DMS114 treated with DMSO at 0.1 percent for 48 hours (cell line): ENCODE data around the gene ADAT1.

Experiments
- DNase-seq: peaks from one replicate; lab custom pipeline; 2025; ENCODE audit not compliant: unreplicated experiment; lab: John Stamatoyannopoulos, UW

The ADAT1 gene

DNA sequence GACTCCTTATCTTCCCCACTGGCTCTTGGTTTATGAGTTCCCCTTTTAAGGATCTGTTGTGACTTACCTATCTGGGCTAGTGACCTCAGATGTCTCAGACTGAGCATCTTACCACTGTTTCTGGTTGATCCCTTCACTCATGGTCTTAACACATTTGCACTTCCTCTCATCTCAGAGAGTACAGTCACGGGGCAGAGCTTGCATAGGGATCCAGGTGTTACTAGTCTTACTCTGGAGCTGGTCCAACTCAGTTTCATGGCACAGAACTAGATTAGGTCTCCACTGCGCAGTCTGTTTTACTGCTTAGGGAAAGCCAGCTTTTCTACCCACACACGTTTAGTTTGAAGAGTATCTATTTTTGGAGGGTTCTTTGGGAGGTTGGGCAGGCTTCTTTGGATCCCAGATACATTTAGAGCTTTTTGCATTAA is 46.7 kb downstream of the ADAT1 start:
- no peak for DNase-seq

DNA sequence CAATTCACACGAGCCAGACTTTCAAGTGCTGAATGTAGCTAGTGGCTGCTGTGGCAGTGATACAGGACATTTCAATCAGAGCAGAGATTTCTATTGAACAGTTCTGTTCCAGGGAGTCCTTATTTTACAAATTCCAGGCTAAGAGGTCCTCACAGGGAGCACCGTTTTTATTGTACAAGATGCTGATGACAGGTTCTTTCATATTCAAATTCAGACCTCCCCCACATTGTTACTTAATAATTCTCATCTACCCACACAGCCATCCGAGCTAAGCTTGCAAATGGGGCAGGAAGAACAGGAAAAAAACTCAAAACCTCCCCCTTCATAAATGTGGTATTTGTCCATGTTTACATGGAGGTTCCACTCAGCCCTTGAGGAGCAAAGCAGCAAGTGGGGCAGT is 47.1 kb downstream of the ADAT1 start:
- DNase-seq = no peak

DNA sequence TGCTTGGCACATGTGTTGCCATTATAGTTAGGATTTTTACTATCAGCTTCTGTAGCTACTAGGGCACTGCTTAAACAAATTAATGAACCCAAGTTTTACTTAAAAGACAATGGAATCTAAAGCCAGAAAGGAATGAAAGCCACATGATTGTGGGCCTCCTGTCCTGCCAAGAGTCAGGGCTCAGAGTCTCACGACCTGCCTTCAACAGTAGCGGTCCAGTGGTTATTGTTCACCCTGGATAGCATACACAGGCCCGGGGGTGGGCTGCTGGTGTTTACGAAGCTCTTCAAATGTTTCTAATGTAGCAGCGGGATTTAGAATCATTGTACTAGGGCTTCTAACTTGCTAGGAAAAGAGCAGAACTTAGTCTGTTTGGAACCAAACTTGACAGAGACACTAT is 49.1 kb downstream of the ADAT1 start:
- DNase-seq = no peak

DNA sequence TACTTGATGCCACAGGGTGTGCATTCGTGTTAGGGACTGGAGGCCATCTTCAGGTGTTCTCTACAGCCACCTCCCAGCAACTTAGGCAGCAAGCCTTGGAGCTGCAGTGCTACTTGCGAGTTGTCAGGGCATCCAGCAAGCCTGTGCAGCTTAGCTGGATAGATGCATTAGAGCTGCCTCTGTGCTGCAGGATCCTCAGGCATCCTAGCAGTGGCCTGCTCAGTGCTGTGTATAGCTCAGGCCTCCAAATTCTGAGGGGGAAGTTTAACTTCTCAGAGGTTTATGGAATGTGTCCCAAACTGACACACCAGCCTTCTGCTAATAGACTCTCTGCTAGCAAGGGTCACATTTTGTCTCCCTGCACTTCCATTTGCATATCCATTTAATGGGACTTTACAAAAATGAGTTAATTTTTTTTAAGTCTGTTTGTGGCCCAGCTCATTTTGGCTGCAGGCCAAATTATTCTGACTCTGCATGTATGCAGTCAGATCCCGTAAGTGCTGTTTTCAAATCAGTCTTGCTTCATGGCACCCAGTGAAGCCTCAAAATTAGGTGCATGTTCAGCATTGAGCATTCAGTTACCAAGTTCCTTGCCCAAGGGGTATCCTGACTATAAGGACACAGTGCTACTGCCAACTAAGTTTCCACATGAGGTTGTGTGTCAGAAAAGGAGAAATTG is 50.1 kb downstream of the ADAT1 start:
- DNase-seq = no peak

DNA sequence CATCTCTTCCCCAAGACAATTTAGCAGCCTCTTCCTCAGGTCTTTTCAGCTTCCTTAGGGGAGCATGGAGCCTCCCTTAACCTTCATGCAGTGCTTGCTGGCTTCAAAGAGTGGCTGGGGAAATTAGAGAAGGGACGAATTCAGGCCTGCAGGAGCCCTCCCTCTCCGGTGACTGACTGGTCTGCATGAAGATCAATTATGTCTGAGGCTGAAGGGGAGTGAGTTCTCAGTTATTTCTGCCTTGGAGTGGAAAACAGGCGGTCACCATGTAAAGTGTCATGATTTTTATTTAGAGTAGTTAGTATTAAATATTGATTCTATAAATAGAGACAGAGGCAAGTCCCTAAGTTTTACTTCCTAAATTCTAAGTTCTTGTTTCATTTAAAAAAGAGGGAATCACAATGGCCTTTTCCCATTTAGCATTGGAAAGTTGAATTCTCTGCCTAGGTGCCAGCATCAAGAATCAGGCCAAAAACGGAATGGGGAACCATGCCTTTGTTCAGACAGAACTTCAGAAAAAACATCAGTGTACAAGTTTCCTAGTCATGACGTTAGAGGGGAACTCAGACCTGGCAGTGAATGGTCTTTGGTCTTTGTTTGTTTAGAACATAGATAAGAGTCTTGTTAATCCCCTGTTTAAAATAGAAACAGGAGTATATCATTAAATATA is 52.5 kb downstream of the ADAT1 start:
- no peak for DNase-seq

DNA sequence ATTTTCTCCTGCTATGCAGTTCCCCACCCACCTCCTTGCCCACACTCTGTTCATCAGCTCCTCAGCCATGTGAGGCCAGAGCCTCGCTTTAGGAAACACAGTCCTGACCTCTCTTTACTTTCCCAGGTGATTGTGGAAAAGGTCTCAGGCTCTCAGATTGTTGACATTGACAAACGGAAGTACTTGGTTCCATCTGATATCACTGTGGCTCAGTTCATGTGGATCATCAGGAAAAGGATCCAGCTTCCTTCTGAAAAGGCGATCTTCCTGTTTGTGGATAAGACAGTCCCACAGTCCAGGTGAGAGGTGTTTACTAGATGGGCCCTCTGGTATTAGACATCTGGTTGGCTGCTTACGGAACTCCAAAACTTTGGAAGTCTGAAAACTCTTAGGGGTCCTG is 55.2 kb downstream of the ADAT1 start:
- no peak for DNase-seq

DNA sequence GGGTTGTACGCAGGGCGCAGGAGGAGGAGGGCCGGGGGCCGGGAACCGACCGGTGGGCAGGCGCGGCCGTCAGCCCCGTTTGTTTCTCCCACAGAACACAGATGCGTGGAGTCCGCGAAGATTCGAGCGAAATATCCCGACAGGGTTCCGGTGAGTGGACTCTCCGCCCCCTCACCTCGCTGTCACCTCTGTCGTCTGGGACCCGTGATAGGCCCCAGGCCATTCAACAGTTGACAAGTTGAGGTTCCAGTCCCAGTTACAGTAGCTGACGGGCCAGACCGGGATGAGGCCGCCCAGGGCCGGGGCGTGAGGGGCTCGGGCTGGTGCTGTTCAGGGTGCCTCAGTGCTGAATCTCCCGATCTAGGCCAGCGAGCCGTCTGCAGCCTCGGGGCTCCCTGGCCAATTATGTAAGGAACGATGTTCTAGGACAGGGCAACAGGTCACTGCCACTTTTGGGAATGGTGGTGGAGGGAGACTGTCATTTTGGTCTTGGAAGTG is 56.3 kb downstream of the ADAT1 start:
- DNase-seq = no peak

DNA sequence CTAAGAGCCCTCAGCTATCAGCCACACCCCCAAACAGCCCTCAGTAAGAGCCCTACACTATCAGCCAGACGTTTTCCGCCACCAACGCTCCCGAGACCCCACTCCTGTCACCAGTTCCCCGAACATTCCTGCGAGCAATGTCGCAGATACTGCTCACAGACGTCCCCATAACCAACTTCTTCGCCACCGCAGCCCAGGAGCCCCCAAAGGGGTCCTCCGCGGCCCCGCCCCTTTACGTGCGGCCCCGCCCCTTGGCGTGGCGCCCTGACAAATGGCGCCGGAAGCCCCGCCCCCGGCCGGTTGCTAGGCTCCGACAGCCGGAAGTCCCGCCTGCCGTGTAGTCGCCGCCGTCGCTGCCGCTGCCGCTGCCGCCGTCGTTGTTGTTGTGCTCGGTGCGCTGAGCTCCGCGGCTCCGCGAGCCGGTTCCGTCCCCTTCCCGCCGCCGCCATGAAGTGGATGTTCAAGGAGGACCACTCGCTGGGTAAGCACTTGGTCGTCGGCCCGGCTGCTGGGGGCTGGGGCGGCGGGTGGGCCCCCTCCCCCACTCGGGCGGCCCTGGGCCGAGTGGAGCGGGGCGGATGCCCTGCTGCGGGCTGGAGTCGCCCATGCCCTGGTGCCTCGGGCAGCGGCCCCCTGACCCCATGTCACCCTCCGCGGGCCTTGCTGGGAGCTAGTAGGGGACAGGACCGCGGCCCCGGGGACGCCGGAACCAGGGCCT is 56.9 kb downstream of the ADAT1 start, which contains the start of gene GABARAPL2:
TSS of gene GABARAPL2 (plus strand) at position 340 of the 718 bp plus-strand sequence. CDS start at position 448, 108 bp downstream.
- peak; percentile 72 for DNase-seq

DNA sequence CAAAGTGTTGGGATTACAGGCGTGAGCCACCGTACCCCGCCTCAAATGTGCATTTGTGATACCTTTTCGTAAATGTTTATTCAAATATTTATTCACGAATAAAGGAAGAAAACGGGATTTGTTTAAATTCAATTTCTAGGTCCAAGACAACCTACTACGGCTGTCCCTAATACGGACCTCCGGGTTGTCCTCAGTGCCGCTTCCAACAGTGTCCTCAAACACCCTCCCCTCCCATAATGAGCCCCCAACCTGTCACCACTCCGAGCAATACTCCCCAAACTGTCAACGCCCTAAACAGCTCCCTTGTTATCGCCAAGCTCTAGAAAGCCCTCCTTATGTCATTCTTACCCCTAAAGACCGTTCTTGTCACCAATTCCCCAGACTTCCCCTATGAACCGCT is 57.4 kb downstream of the ADAT1 start:
- DNase-seq = no peak

DNA sequence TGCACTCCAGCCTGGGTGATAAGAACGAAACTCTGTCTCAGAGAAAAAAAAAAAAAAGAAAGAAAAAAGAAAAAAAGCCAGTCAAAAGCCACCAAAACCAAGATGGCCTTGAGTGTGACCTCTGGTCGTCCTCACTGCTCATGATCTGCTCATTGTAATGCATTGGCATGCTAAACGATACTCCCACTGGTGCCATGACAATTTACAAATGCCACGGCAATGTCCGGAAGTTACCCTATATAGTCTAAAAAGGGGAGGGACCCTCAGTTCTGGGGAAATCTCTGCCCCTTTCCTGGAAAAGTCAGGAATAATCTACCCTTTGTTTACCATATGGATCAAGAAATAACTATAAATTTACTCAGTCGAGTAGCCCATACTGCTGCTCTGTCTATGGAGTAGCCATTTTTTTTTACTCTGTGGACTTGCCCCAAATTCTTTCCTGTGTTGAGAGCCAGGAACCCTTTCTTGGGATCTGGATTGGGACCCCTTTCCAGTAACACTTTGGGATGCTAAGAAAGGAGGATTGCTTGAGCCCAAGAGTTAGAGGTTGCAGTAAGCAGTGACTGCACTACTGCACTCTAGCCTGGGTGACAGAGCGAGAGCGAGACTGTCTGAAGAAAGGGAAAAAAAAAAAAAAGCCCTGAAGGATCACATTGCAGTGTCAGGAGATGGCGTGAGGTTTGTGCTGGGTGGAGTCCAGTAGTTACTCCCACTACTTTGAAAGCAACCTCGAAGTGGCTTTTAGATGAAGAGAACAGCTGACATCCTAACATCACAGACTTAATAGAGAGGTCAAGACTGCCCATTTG is 63.3 kb downstream of the ADAT1 start:
- DNase-seq = no peak

DNA sequence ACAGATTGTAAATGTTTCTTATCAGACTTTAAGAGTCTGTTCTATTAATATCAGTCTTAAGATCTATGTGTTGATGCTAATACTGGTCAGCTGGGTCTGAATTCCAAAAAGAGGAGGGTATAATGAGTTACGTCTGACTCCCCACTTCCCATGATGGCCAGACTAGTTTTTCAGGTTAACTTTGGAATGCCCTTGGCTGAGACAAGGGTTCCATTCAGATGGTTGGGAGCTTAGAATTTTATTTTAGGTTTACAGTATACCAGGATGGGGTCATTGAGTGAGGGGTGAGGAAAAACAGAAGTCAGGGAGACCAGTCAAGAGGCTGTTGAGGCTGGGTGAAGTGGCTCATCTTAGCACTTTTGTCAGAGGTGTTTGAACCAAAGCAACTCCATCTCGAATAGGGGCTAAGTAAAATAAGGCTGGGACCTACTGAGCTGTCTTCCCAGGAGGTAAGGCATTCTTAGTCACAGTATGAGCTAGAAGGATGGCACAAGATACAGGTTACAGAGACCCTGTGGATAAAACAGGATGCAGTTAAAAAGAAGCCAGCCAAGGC is 64.2 kb downstream of the ADAT1 start:
- no peak for DNase-seq

DNA sequence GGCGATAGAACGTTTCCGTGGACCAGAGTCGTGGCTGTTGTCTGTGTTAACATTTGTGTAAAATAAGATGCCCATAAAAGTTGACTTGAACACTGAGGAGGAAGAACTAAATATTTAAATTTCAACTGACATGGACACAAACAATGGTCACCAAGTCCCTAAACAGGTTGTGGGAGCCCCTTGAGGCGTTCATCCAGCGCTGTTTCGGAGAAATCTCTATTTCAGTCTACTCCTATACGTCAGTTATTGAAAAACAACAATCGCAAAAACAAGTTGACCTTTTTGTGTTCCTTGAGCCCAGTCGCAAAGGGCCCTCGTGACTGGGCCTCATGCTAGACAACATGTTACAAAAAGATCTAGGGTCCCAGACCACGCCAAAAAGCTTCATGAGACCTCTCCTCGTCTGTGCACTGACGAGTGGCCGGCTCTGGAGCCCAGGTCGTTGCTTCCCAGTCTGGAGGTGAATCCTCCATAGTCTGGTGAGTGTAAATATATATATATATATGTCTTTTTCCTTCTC is 66.6 kb downstream of the ADAT1 start:
- DNase-seq = no peak

DNA sequence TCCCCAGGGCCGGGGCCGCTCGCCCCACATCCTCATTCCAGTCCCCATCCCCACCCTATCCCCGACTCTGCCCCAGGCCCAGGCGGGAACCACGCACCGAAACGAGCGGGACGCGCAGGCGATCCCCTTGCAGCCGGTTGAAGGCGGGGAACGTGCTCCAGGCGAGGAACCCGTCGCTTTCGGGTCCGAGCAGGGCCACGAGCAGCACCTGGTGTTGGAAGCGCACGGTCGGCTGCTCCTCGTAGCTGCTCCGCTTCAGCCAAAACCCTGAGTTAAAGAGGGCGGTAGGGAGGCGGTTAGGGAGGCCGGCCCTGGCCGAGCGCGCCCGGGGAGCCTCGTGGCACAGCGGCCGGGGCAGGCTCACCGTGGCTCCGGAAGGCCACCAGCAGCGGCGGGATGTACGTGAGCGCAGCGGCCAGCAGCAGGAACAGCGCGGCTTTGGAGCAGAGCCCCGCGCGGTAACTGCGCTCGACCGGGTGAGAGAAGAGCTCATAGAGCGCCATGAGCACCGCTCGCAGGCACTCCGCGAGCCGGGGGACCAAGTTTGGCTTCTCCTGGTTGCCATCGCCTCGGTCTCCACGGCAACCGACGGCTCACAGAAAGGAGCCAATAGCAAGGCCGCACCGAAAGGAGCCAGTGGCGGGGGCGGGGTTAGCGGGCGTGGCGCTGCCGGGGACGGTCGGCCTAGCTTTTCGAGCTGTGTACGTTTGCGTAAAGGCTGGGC is 67.2 kb downstream of the ADAT1 start, which contains the start of gene TMEM231:
TSS of gene TMEM231 (minus strand) at position 546 of the 724 bp plus-strand sequence. CDS start at position 503, 43 bp downstream.
- peak; percentile 88 for DNase-seq

DNA sequence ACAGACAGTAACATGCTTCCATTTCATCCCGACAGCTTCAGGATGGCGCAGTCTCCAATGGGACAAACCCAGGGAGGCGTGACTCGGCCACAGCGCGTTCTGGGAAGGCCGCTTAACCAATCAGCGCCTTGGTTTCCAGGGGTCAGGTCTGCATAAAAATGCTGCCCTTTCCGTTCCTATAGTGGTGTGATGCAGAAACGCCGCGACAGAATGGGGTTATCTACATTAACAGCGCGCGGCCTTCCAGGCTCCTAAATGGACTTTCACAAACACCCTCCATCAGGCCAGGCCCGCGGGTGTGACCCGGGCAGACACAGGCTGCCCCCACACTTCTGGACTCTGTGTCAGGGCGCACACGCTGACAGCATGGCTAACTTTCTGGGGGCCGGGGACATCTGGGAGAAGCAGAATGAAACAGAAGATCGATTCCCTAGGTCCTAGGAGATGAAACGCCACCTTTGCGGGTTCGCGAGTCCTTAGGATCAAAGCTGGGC is 67.8 kb downstream of the ADAT1 start:
- peak; percentile 91 for DNase-seq

DNA sequence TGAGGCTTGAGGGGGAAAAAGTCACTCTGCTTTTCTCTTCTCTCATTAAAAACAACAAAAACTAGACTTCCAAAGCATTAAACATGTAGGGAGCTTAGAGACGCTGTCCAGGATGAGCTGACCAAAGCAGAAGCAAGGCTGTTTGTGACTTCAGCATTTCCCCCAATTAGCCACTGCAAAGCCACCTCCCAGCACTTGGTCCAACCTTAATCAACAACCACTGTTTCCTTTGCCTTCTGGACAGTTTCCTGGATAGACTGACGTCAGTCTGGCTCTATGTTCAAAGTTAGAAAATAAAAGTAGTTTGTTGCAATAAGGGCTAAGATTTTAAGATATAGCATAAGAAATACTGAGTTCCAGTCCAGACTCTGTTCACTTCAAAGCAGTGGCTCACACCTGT is 70.1 kb downstream of the ADAT1 start:
- no peak for DNase-seq

DNA sequence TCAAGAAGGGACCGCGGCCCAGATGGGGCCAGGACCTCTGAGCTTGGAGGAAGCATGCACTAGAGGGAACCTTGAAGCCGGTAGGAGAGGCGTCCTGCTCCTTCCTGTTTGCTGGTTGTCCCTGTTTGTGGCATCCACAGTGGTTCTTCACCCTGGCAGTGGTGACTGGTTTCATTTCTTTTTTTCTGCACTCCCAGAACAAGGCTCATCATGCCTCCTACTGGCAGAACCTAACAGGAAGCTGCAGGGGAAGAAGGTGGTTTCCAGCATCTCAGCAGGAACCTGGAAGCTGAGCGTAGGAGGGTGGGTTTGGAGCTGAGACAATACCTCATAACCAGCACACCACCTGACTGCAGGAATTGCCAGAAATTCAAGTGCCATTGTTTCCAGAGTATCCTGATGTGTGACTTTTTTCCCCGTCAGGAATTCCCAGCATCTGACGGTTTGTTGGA is 72.8 kb downstream of the ADAT1 start:
- no peak for DNase-seq
